Panc1 (cell line): ENCODE data around the gene GPR157. TPM values are rescaled to one million over a fixed set of nuclear protein-coding genes. Genes with fewer than 3 reads are reported as not detected.

Experiments
- ATAC-seq: fragments of 200-7000 bp; cut with Tn5 transposase; 2 replicates; pipeline ENCODE4 v1.9.1; 2020; ENCODE audit warnings: mild to moderate bottlenecking, moderate library complexity
- BruUV-seq: library from RNA; stranded (reverse); fragments of 400-500 nt; replicated peaks from 2 replicates; lab custom pipeline; 2021; lab: Mats Ljungman, UMichigan
- CTCF ChIA-PET: fragments of 300-600 bp; sonication (Branson Sonifier 250); formaldehyde crosslinking; loops from one replicate; lab custom pipeline; 2022; ENCODE audit warnings: antibody characterized with exemption; lab: Charles Lee
- POLR2A ChIA-PET: fragments of 300-600 bp; sonication (Branson Sonifier 250); formaldehyde crosslinking; loops from one replicate; lab custom pipeline; 2022; ENCODE audit warnings: antibody characterized with exemption; lab: Charles Lee
- DNase-seq: peaks from one replicate; pipeline ENCODE4 v3.0.0-alpha.2; 2010; ENCODE audit warnings: low read depth, low spot score
- H3K27ac ChIP-seq: 2 replicates; pipeline ENCODE4 v1.5.1; 2011; ENCODE audit warnings: mild to moderate bottlenecking, low read length, inconsistent platforms
- H3K27me3 ChIP-seq: fragments of 200-500 bp; sonication (Bioruptor generic); 2 replicates; pipeline ENCODE4 v1.6.0; 2014; ENCODE audit warnings: low read length, inconsistent platforms; ENCODE audit not compliant: control insufficient read depth, insufficient read depth
- H3K36me3 ChIP-seq: fragments of 200-500 bp; sonication (Bioruptor generic); 2 replicates; pipeline ENCODE4 v1.5.1; 2014; ENCODE audit warnings: inconsistent platforms, mild to moderate bottlenecking, low read length, moderate library complexity; ENCODE audit not compliant: control insufficient read depth, insufficient read depth
- H3K4me1 ChIP-seq: 2 replicates; pipeline ENCODE4 v1.5.1; 2011; ENCODE audit warnings: inconsistent platforms, mild to moderate bottlenecking, low read length, moderate library complexity; ENCODE audit not compliant: control insufficient read depth, insufficient read depth
- H3K4me3 ChIP-seq, 2 experiments: 2 replicates each; pipeline ENCODE4 v1.5.1; 2011 to 2012; ENCODE audit warnings: low read depth in 2 of 2, low read length in 2 of 2, mild to moderate bottlenecking in 2 of 2, inconsistent platforms in 1 of 2, moderate library complexity in 1 of 2
- H3K9me3 ChIP-seq: fragments of 200-500 bp; sonication (Bioruptor generic); 2 replicates; pipeline ENCODE4 v1.5.1; 2014; ENCODE audit warnings: low read depth, mild to moderate bottlenecking, inconsistent platforms, low read length, moderate library complexity; ENCODE audit not compliant: control insufficient read depth, insufficient read depth
- POLR2AphosphoS5 ChIP-seq: IDR thresholded peaks from 2 replicates; pipeline ENCODE4 v1.6.1; 2012; ENCODE audit warnings: mild to moderate bottlenecking, low read depth, low read length, moderate library complexity
- SIN3A ChIP-seq: IDR thresholded peaks from 2 replicates; pipeline ENCODE4 v1.6.1; 2012; ENCODE audit warnings: low read depth, mild to moderate bottlenecking, low read length, moderate library complexity, borderline replicate concordance; ENCODE audit not compliant: insufficient read depth
- TCF7L2 ChIP-seq: IDR thresholded peaks from 2 replicates; pipeline ENCODE4 v1.6.1; 2011; ENCODE audit warnings: mild to moderate bottlenecking, low read depth, low read length, inconsistent platforms
- in situ Hi-C: cut with HindIII; loops from 2 replicates; pipeline ENCODE4 v1.10.0; 2016; ENCODE audit warnings: low sequenced_read_pairs, low pct_unique_long_range_greater_than_20kb
- intact Hi-C: fragments of 100-400 bp; cut with micrococcal nuclease; formaldehyde crosslinking; loops from one replicate; pipeline ENCODE4 v1.10.0; 2022; ENCODE audit not compliant: unreplicated experiment
- total RNA-seq: library from RNA; stranded (reverse); gene quantifications from one replicate; pipeline ENCODE4 v1.2.1, GENCODE V29; 2021; ENCODE audit not compliant: unreplicated experiment
- TF ChIP-seq, protein P1 (sequence below), 2 experiments: IDR thresholded peaks; 2 replicates each; pipeline ENCODE4 v1.6.1; 2011 to 2012; ENCODE audit warnings: low read depth in 2 of 2, control low read depth in 1 of 2, low read length in 1 of 2, mild to moderate bottlenecking in 1 of 2, moderate library complexity in 1 of 2; ENCODE audit not compliant: insufficient read depth in 1 of 2
- TF ChIP-seq, protein P2 (sequence below): fragments of 450-650 bp; IDR thresholded peaks from 2 replicates; pipeline ENCODE4 v1.5.1; 2017; ENCODE audit warnings: mild to moderate bottlenecking

Gene GPR157
- total RNA-seq, 1 experiment from 2014 or later = 19.8 TPM

DNA sequence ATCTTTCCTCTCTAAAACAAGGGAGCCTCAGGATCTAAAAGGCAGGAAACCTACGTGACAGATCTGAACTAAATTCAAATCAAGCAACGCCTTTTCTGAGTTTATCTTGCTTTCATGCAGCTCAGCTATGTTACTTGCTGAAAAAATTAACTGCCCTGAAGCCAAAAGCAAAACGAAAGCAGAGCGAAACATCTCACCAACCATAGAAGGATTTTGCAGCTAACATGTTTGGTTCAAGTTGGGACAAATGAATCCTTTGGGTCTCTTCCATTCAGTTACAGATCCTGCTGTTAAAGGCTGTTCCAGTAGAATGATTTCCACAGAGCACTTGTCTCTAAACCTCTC is 59.9 kb downstream of the GPR157 start:
- Histone ChIP-seq H3K9me3 (no peaks in the 10 kb centered on the region), H3K27ac (no peak overlapping the region), H3K27me3 (no peaks in the 10 kb centered on the region), H3K4me1 (no peaks in the 10 kb centered on the region), H3K4me3 (no peak overlapping the region), H3K36me3 (no peaks in the 10 kb centered on the region)
- no peak for ATAC-seq
- TF ChIP-seq, protein P1, sequence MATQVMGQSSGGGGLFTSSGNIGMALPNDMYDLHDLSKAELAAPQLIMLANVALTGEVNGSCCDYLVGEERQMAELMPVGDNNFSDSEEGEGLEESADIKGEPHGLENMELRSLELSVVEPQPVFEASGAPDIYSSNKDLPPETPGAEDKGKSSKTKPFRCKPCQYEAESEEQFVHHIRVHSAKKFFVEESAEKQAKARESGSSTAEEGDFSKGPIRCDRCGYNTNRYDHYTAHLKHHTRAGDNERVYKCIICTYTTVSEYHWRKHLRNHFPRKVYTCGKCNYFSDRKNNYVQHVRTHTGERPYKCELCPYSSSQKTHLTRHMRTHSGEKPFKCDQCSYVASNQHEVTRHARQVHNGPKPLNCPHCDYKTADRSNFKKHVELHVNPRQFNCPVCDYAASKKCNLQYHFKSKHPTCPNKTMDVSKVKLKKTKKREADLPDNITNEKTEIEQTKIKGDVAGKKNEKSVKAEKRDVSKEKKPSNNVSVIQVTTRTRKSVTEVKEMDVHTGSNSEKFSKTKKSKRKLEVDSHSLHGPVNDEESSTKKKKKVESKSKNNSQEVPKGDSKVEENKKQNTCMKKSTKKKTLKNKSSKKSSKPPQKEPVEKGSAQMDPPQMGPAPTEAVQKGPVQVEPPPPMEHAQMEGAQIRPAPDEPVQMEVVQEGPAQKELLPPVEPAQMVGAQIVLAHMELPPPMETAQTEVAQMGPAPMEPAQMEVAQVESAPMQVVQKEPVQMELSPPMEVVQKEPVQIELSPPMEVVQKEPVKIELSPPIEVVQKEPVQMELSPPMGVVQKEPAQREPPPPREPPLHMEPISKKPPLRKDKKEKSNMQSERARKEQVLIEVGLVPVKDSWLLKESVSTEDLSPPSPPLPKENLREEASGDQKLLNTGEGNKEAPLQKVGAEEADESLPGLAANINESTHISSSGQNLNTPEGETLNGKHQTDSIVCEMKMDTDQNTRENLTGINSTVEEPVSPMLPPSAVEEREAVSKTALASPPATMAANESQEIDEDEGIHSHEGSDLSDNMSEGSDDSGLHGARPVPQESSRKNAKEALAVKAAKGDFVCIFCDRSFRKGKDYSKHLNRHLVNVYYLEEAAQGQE (IDR thresholded peaks at IDR 0.05; ENCODE audit: insufficient read depth in 1 of 2, low read depth in 2 of 2, low read length in 1 of 2) = no peak
- BruUV-seq = no TSS peak
- in situ Hi-C loops (no loop called here), intact Hi-C loops (no loop called here)
- ChIA-PET CTCF (no interaction called here), POLR2A (no interaction called here)
- no peak for DNase-seq

DNA sequence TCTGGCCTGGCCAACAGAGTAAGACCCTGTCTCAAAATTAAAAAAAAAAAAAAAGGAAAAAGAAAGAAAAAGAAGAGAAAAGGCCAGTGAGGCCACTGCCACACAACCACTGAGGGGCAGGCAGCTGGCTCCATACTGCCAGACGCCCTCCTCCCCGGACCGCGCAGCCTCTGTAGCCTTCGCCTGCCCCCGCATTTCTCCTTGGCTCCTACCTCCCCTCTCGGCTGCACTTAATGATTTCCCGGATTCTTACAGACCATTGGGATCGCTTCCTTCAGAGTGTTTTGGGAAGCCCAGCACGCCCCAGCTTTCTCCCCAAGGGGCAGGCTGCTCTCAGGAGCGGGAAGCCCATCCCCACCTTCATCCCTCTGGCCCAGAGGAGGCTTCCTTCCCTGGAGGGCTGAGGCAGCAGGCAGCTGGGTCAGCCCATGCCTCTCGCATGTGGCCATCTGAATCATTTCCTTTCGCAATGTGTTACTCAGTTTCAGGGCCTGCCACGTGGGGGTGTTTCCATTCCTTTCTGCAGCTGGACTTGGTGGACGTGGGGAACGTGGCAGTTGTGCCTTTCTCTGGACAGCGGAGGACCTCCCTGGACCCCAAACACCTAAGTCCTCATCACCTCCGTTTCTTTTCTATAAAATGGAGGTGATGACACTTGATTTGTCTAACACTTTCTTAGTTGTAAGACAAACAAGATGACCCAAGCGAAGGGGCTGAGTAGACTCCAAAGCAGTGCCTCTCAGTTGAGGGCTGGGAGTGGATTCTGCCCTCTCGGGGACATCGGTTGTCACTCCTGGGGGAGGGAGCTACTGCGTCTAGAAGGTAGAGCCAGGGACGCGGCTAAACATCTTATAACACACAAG is 61.7 kb downstream of the GPR157 start:
- peak; percentile 62 for ATAC-seq
- no TSS peak for BruUV-seq
- DNase-seq = peak; percentile 35

More for the DNA sequence above, 61.7 kb downstream of the GPR157 start:
- H3K9me3 ChIP-seq = no peaks in the 10 kb centered on the region
- no peak overlapping the region for H3K27ac ChIP-seq
- H3K4me1 ChIP-seq = no peaks in the 10 kb centered on the region
- intact Hi-C loops = no loop called here
- no peak for TF ChIP-seq TCF7L2
- TF ChIP-seq, protein P1 (IDR thresholded peaks at IDR 0.05; ENCODE audit: insufficient read depth in 1 of 2, low read depth in 2 of 2, low read length in 1 of 2) = no peak
- TF ChIP-seq, protein P2, sequence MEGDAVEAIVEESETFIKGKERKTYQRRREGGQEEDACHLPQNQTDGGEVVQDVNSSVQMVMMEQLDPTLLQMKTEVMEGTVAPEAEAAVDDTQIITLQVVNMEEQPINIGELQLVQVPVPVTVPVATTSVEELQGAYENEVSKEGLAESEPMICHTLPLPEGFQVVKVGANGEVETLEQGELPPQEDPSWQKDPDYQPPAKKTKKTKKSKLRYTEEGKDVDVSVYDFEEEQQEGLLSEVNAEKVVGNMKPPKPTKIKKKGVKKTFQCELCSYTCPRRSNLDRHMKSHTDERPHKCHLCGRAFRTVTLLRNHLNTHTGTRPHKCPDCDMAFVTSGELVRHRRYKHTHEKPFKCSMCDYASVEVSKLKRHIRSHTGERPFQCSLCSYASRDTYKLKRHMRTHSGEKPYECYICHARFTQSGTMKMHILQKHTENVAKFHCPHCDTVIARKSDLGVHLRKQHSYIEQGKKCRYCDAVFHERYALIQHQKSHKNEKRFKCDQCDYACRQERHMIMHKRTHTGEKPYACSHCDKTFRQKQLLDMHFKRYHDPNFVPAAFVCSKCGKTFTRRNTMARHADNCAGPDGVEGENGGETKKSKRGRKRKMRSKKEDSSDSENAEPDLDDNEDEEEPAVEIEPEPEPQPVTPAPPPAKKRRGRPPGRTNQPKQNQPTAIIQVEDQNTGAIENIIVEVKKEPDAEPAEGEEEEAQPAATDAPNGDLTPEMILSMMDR = no peak
- no peak for TF ChIP-seq SIN3A
- TF ChIP-seq POLR2AphosphoS5 = no peak
- ChIA-PET POLR2A (no interaction called here), CTCF (no interaction called here)
- no peaks in the 10 kb centered on the region for H3K27me3 ChIP-seq
- H3K36me3 ChIP-seq = no peaks in the 10 kb centered on the region
- H3K4me3 ChIP-seq = no peak overlapping the region
- in situ Hi-C loops = no loop called here
